HG03521 (cell line): ENCODE measurements around the gene NDC80.

Experiments
- ATAC-seq: cut with Tn5 transposase; IDR thresholded peaks from one replicate; pipeline ENCODE4 v1.9.1; 2021; ENCODE audit warnings: mild to moderate bottlenecking, moderate library complexity; ENCODE audit not compliant: unreplicated experiment

The NDC80 gene

GRCh38 chr18:2662990-2663389 lies 91.6 kb downstream of the NDC80 start:
- ATAC-seq, result no peak
